Upper lobe of left lung (tissue), 6 donors: Measurements from ENCODE around the gene ATP8B3. TPM values are rescaled to one million over a fixed set of nuclear protein-coding genes. Genes with fewer than 3 reads are reported as not detected.

ENCODE experiments used
- ATAC-seq, 2 donors: fragments of 200-7000 bp; cut with Tn5 transposase; one replicate each; pipeline ENCODE4 v1.9.1; 2022; ENCODE audit warnings: mild to moderate bottlenecking in 2 of 2, moderate library complexity in 2 of 2; ENCODE audit not compliant: low FRiP score in 2 of 2
- DNase-seq, 2 donors: peaks; one replicate each; pipeline ENCODE4 v3.0.0-alpha.2; 2019 to 2020
- H3K27ac ChIP-seq, 4 donors: fragments of 200-600 bp; sonication (generic); one replicate each; pipeline ENCODE4 v1.5.1; 2016 to 2019
- H3K27me3 ChIP-seq, 4 donors: fragments of 200-600 bp; sonication (generic); one replicate each; pipeline ENCODE4 v1.5.1; 2017 to 2019
- H3K36me3 ChIP-seq, 4 donors: fragments of 200-600 bp; sonication (generic); one replicate each; pipeline ENCODE4 v1.5.1; 2016 to 2019
- H3K4me1 ChIP-seq, 4 donors: fragments of 200-600 bp; sonication (generic); one replicate each; pipeline ENCODE4 v1.5.1; 2018 to 2019
- H3K4me3 ChIP-seq, 4 donors: fragments of 200-600 bp; sonication (generic); one replicate each; pipeline ENCODE4 v1.5.1; 2017 to 2019; ENCODE audit warnings: mild to moderate bottlenecking in 2 of 4, moderate library complexity in 1 of 4
- H3K9me3 ChIP-seq, 4 donors: fragments of 200-600 bp; sonication (generic); one replicate each; pipeline ENCODE4 v1.5.1; 2018 to 2019
- EP300 ChIP-seq, 4 donors: sonication (generic); formaldehyde crosslinking; IDR thresholded peaks; one replicate each; pipeline ENCODE4 v1.5.1; 2017; ENCODE audit warnings: antibody characterized with exemption in 4 of 4, control low read depth in 2 of 4
- POLR2A ChIP-seq, 4 donors: fragments of 450-650 bp; IDR thresholded peaks; one replicate each; pipeline ENCODE4 v1.5.1; 2016 to 2017; ENCODE audit warnings: antibody characterized with exemption in 4 of 4, mild to moderate bottlenecking in 2 of 4
- POLR2AphosphoS5 ChIP-seq, 2 donors: sonication (generic); formaldehyde crosslinking; IDR thresholded peaks; one replicate each; pipeline ENCODE4 v1.5.1; 2017; ENCODE audit warnings: antibody characterized with exemption in 2 of 2
- WGBS, 2 donors: methylation state at CpG; one replicate each; pipeline ENCODE4 v1.1.5; 2017 to 2018; 5-methylcytosine and 5-hydroxymethylcytosine counted together
- total RNA-seq, 6 donors: library from RNA; depleted of rRNA in 4 of 6; stranded (reverse); fragments of >200 nt in 4 of 6; gene quantifications; one replicate each; pipeline versions ENCODE4 v1.1.0 to v1.2.1, GENCODE V29; 2016 to 2021
- TF ChIP-seq, protein P1 (sequence below), 6 experiments: fragments of 450-650 bp in 4 of 6; fragments of 200-600 bp in 2 of 6; sonication (generic) in 2 of 6; IDR thresholded peaks; one replicate each; pipeline ENCODE4 v1.5.1; 2016 to 2019; ENCODE audit warnings: antibody characterized with exemption in 6 of 6
- donor health status: DM: no; HTN: no; CAD: no; lungs with moderate emphysema.
- donor health status: DM: no; HTN: yes; CAD: no; lungs with severe emphysema.

The ATP8B3 gene
- total RNA-seq, 6 donors from 2014 or later: under 0.01 to 6.2 (median 1.1) TPM

DNA sequence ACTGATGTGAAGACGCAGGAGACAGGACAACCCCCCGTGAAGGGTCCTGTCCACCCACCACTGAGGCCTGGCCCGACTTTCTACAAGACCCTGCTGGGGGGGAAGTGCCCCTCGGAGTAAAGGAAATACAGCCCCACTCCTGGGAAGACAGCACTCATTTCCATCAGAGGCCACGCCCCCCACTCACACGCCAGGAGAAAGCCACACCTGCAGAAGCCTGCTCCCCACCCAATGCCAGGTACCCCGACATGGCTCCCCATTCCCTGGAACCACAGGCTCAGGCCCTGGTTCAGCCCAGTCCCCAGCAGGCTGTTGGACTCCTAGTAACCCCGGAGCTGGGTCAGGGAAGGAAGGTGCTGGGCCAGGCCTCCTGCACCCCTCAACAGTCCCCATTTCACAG, 10.9 kb upstream of the ATP8B3 start:
- whole genome bisulfite sequencing, 2 donors: 89 to 90% methylated on average over 4 to 8 of the region's 8 CpGs
- DNase-seq: no peak
- Histone ChIP-seq H3K27me3 (no peaks in the 10 kb centered on the region), H3K27ac (no peak overlapping the region), H3K9me3 (no peaks in the 10 kb centered on the region), H3K4me1 (peaks cover 3 to 10% (median 7%) of the 10 kb centered on the region in 4 donors), H3K4me3 (no peak overlapping the region), H3K36me3 (peaks cover 28 to 100% (median 82%) of the 10 kb centered on the region in 4 donors)
- ATAC-seq: no peak
- TF ChIP-seq POLR2A (IDR thresholded peaks at IDR 0.05): no peak
- TF ChIP-seq POLR2AphosphoS5 (IDR thresholded peaks at IDR 0.05): no peak
- TF ChIP-seq, protein P1, sequence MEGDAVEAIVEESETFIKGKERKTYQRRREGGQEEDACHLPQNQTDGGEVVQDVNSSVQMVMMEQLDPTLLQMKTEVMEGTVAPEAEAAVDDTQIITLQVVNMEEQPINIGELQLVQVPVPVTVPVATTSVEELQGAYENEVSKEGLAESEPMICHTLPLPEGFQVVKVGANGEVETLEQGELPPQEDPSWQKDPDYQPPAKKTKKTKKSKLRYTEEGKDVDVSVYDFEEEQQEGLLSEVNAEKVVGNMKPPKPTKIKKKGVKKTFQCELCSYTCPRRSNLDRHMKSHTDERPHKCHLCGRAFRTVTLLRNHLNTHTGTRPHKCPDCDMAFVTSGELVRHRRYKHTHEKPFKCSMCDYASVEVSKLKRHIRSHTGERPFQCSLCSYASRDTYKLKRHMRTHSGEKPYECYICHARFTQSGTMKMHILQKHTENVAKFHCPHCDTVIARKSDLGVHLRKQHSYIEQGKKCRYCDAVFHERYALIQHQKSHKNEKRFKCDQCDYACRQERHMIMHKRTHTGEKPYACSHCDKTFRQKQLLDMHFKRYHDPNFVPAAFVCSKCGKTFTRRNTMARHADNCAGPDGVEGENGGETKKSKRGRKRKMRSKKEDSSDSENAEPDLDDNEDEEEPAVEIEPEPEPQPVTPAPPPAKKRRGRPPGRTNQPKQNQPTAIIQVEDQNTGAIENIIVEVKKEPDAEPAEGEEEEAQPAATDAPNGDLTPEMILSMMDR (IDR thresholded peaks at IDR 0.05): no peak
- TF ChIP-seq EP300 (IDR thresholded peaks at IDR 0.05): no peak

DNA sequence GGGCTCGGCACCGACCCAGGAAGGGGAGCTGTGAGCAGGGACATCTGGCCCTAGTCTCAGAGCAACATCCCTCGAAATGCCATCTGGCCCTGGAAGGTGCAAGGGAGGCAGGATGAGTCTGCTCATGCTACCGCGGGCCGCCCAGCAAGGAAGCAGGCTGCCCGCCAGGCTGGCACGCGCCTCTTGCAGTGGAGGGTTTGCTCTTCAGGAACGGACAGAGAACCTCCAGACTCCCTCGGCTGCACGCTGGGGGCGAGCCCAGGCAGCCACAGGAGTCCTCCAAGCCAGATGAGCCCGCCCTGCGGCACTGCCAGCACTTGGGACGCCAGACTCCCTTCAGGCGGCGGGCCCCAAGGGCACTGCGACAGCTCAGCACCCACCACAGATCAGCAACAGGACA, 10.1 kb upstream of the ATP8B3 start:
- DNase-seq (peak in 1 of 2 donors; percentile 79), ATAC-seq (no peak)
- no peak for TF ChIP-seq POLR2A (IDR thresholded peaks at IDR 0.05)
- no peak for TF ChIP-seq EP300 (IDR thresholded peaks at IDR 0.05)
- TF ChIP-seq, protein P1 (IDR thresholded peaks at IDR 0.05): no peak
- TF ChIP-seq POLR2AphosphoS5 (IDR thresholded peaks at IDR 0.05): no peak
- Histone ChIP-seq H3K27me3 (no peaks in the 10 kb centered on the region), H3K27ac (no peak overlapping the region), H3K9me3 (no peaks in the 10 kb centered on the region), H3K4me1 (peaks cover 3 to 10% (median 7%) of the 10 kb centered on the region in 4 donors), H3K4me3 (no peak overlapping the region), H3K36me3 (peaks cover 34 to 100% (median 82%) of the 10 kb centered on the region in 4 donors)
- 90% methylated on average over 18 of the region's 19 CpGs; no CpG with 5 or more reads in 1 of the 2 donors for WGBS, 2 donors

DNA sequence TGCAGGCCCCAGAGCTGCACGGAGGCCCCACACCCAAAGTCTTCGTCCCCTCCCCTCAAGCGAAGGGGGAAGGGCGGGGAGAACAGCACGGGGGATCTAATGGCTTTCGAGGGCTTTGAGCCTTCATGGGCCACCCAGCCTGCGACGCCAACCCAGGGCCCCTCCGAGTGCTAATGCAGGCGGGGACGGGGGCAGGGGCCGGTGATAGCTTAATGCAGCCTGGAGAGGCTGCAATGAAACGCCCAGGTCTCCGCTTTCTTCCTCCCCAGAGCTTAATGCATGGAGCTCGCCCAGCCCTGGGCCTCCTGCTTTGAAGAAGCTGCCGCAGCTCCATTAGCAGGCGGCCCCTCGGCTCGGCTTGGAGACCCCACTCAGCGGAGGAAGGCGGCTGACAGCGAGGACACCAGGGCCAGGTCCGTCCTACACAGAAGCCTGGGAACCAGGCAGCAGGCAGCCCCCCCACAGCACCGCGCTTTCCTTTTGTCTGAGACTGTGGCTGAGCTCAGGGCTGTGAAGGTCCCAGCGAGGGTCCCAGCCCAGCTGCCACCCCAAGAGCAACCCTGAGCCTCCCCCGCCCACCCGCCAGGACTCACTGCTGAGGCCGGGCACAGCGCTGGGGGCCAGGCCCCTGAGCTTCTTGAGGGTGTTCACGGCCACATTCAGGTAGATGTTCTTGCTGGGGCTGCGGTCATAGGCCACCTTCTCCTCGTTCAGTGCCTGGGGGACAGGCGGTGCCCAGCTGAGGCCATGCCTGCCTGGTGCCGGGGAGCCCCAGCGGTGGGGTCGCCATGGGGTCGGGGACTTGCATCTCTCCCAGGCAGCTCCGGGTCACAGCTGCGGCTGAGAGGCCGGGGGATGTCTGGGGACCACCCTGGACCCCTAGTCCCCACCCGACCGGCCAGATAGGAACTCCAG, 7.5 kb upstream of the ATP8B3 start:
- Histone ChIP-seq H3K27ac (no peak overlapping the region), H3K4me1 (no peaks in the 10 kb centered on the region), H3K36me3 (peaks cover 48 to 100% (median 91%) of the 10 kb centered on the region in 4 donors), H3K9me3 (no peaks in the 10 kb centered on the region), H3K4me3 (no peak overlapping the region), H3K27me3 (no peaks in the 10 kb centered on the region)
- DNase-seq: peak in 1 of 2 donors; percentile 75
- TF ChIP-seq EP300 (IDR thresholded peaks at IDR 0.05) (no peak), POLR2A (IDR thresholded peaks at IDR 0.05) (no peak), POLR2AphosphoS5 (IDR thresholded peaks at IDR 0.05) (no peak)
- TF ChIP-seq, protein P1 (IDR thresholded peaks at IDR 0.05): no peak
- 84 to 88% methylated on average over 12 to 32 of the region's 43 CpGs for WGBS, 2 donors
- no peak for ATAC-seq

DNA sequence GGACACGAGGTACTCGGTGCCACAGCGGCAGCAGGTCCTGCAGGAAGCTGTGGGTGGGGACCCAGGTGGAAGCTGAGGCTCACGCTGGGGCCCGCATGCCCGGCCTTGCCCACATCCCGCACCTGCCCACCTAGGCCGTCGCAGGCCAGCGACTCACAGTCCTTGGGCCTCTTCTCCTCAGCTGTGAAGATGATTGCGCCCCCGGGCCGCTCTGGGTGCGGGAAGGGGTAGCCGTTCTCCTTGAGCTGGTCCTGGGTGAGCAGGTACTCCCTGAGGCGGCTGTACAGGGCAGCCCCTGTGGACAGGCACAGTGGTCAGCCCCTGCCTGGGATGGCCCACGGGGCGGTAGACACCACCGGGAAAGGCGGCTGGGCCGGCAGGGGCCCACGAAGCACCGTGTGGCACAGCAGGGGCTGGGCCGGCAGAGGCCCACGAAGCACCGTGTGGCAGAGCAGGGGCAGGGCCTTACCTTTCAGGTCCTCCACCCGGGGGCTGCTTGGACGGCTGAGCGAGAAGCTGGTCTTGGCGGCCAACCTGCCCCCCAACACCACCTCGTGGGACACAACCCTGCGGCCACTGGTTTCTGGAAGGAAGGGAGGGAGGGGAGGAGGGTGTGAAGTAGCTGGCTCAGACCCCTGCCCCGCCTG, 6.6 kb upstream of the ATP8B3 start:
- peak in 1 of 2 donors; percentile 81 for DNase-seq
- Histone ChIP-seq H3K4me3 (no peak overlapping the region), H3K27me3 (no peaks in the 10 kb centered on the region), H3K9me3 (no peaks in the 10 kb centered on the region), H3K27ac (no peak overlapping the region), H3K36me3 (peaks cover 48 to 93% (median 84%) of the 10 kb centered on the region in 4 donors), H3K4me1 (peaks cover 0 to 1% (median 0%) of the 10 kb centered on the region in 4 donors)
- 91 to 93% methylated on average over 21 to 25 of the region's 33 CpGs for WGBS, 2 donors
- TF ChIP-seq, protein P1 (IDR thresholded peaks at IDR 0.05): no peak
- TF ChIP-seq POLR2A (IDR thresholded peaks at IDR 0.05) (no peak), POLR2AphosphoS5 (IDR thresholded peaks at IDR 0.05) (no peak), EP300 (IDR thresholded peaks at IDR 0.05) (no peak)
- no peak for ATAC-seq
